Esophagus squamous epithelium (tissue), 5 donors: ENCODE data around the gene IGF1R. TPM values are rescaled to one million over a fixed set of nuclear protein-coding genes. Genes with fewer than 3 reads are reported as not detected.

Source experiments
- DNase-seq: peaks from one replicate; lab custom pipeline; 2025; lab: John Stamatoyannopoulos, UW
- H3K27ac ChIP-seq, 4 donors: fragments of 200-600 bp; sonication (generic); one replicate each; pipeline ENCODE4 v1.5.1; 2016 to 2019; ENCODE audit warnings: mild to moderate bottlenecking in 1 of 4
- H3K27me3 ChIP-seq, 4 donors: fragments of 200-600 bp; sonication (generic); 1 replicate in 3 of 4; 2 replicates in 1 of 4; pipeline versions ENCODE4 v1.5.1 to v1.6.0; 2017 to 2021; ENCODE audit warnings: antibody characterized with exemption in 1 of 4
- H3K36me3 ChIP-seq, 3 donors: fragments of 200-600 bp; sonication (generic); one replicate each; pipeline ENCODE4 v1.5.1; 2016 to 2019
- H3K4me1 ChIP-seq, 3 donors: fragments of 200-600 bp; sonication (generic); one replicate each; pipeline ENCODE4 v1.5.1; 2017 to 2019
- H3K4me3 ChIP-seq, 4 donors: fragments of 200-600 bp; sonication (generic); 1 replicate in 3 of 4; 2 replicates in 1 of 4; pipeline ENCODE4 v1.5.1; 2016 to 2019; ENCODE audit warnings: mild to moderate bottlenecking in 2 of 4, moderate library complexity in 1 of 4
- H3K9me3 ChIP-seq, 3 donors: fragments of 200-600 bp; sonication (generic); one replicate each; pipeline ENCODE4 v1.5.1; 2016 to 2019
- POLR2A ChIP-seq, 4 donors: fragments of 450-650 bp; IDR thresholded peaks; one replicate each; pipeline ENCODE4 v1.6.1; 2017; ENCODE audit warnings: antibody characterized with exemption in 4 of 4, mild to moderate bottlenecking in 4 of 4, moderate library complexity in 3 of 4
- WGBS, 2 donors: methylation state at CpG; one replicate each; pipeline ENCODE4 v1.1.5; 2018; 5-methylcytosine and 5-hydroxymethylcytosine counted together
- intact Hi-C: fragments of 100-400 bp; cut with DNase I; formaldehyde crosslinking; loops from one replicate; pipeline ENCODE4 v1.15.0; 2022
- total RNA-seq, 4 donors: library from RNA; depleted of rRNA; stranded (reverse); fragments of >200 nt; gene quantifications; one replicate each; pipeline ENCODE4 v1.1.0, GENCODE V29; 2016
- TF ChIP-seq, protein P1 (sequence below), 6 experiments: fragments of 450-650 bp in 4 of 6; fragments of 200-600 bp in 2 of 6; sonication (generic) in 2 of 6; IDR thresholded peaks; one replicate each; pipeline ENCODE4 v1.5.1; 2016 to 2019; ENCODE audit warnings: antibody characterized with exemption in 6 of 6, mild to moderate bottlenecking in 4 of 6, moderate library complexity in 4 of 6
- donor health status: DM: yes; HTN: yes; CAD: no.

Gene IGF1R
- total RNA-seq, 4 donors from 2014 or later, result 20.5 to 54.8 (median 40.4) TPM

DNA sequence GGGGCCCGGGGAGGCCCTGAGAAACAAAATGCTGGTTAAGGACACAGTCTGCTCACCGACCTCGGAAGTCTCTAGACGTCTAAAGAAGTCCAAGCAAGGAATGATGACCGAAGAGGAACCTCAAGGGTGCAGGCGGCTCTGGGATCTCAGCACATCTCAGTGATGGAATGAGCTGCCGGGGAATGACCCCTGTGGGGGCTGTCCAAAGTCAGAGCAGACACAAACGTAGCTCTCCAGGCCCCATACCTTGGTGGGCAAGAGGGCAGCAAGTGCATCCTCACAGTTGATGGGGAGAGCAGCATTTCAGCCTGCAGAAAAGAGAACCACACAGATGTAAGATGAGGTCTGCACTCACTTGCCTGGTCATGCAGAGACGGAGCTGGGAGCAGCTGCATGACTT, 129.1 kb downstream of the IGF1R start:
- peaks cover 7 to 74% (median 32%) of the 10 kb centered on the region in 3 donors for H3K4me1 ChIP-seq
- no peak for DNase-seq
- TF ChIP-seq, protein P1, sequence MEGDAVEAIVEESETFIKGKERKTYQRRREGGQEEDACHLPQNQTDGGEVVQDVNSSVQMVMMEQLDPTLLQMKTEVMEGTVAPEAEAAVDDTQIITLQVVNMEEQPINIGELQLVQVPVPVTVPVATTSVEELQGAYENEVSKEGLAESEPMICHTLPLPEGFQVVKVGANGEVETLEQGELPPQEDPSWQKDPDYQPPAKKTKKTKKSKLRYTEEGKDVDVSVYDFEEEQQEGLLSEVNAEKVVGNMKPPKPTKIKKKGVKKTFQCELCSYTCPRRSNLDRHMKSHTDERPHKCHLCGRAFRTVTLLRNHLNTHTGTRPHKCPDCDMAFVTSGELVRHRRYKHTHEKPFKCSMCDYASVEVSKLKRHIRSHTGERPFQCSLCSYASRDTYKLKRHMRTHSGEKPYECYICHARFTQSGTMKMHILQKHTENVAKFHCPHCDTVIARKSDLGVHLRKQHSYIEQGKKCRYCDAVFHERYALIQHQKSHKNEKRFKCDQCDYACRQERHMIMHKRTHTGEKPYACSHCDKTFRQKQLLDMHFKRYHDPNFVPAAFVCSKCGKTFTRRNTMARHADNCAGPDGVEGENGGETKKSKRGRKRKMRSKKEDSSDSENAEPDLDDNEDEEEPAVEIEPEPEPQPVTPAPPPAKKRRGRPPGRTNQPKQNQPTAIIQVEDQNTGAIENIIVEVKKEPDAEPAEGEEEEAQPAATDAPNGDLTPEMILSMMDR (IDR thresholded peaks at IDR 0.05), result no peak
- no peak for TF ChIP-seq POLR2A (IDR thresholded peaks at IDR 0.05)
- H3K27ac ChIP-seq, result peak overlapping the region in 3 of 4 donors; percentile 28 to 67 (median 32)
- no peaks in the 10 kb centered on the region for H3K36me3 ChIP-seq
- 72 to 77% methylated on average over 8 to 9 of the region's 9 CpGs for WGBS, 2 donors
- H3K9me3 ChIP-seq, result no peaks in the 10 kb centered on the region
- intact Hi-C loops, result loop anchor here (10.0 kb wide), 2 partner anchors 113 to 127 kb away; no protein-coding TSS in a partner anchor
- no peaks in the 10 kb centered on the region for H3K27me3 ChIP-seq
- no peak overlapping the region for H3K4me3 ChIP-seq

DNA sequence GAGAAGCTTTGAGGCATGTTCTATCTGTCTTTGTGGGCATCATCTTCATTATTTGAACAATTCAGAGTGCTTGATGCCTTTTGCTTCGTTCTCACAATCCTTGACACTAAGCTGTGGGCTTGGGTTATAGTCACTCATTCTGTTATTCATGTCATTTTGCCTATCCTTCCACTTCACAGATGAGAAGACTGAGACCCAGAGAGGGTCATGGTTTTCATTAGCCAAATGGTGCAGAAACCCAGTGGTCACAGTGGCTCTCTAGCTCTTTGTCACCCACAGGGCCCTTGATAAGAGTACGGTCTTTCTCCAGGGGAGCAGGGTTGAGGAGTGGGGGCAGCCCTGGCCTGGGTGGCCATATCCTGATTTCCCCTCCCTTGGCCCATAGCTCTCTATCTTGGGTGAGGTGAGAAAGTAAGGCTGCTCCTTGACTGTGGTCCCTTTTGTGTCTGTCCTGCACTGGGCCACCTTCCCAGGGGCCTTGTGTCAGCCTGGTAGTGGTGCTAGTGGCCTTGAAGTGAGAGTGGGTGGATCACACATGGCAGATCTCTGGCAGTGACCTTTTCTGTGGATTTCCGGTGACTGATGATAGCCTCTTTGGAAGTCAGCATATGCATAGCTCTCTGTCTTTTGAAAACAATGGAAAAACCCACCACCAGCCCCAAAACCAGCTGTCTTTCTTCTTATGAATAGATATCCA, 130.1 kb downstream of the IGF1R start:
- Histone ChIP-seq H3K27ac (no peak overlapping the region), H3K36me3 (no peaks in the 10 kb centered on the region), H3K4me1 (peaks cover 7 to 69% (median 32%) of the 10 kb centered on the region in 3 donors), H3K27me3 (no peaks in the 10 kb centered on the region), H3K9me3 (no peaks in the 10 kb centered on the region), H3K4me3 (no peak overlapping the region)
- WGBS, 2 donors, result 62 to 83% methylated on average over 2 of the region's 3 CpGs
- intact Hi-C loops, result loop anchor here (10.0 kb wide), 2 partner anchors 114 to 126 kb away; no protein-coding TSS in a partner anchor
- DNase-seq, result no peak
- TF ChIP-seq, protein P1 (IDR thresholded peaks at IDR 0.05), result no peak
- no peak for TF ChIP-seq POLR2A (IDR thresholded peaks at IDR 0.05)

DNA sequence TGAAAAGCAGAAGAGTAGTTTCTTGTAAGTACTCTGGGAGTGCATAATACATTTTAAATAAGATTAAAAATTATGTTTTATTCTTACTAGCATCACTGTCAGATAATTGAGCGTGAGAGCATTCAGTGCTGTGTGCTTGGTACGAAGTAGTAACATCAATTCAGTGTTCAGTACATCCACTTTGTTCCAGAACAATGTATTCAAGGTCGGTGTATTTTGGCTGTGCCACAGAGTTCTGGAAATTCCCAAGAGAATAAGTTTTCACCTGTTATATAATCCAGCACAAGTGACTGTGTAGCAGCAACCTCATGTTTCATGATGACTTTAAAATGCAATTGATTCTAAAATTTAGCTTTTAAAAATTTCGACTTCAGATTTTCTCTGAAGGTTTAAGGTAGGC, 130.6 kb downstream of the IGF1R start:
- Histone ChIP-seq H3K4me1 (peaks cover 7 to 63% (median 32%) of the 10 kb centered on the region in 3 donors), H3K4me3 (no peak overlapping the region), H3K27ac (peak overlapping the region in 2 of 4 donors; percentile 3 to 34), H3K36me3 (no peaks in the 10 kb centered on the region), H3K9me3 (no peaks in the 10 kb centered on the region), H3K27me3 (no peaks in the 10 kb centered on the region)
- intact Hi-C loops, result loop anchor here (10.0 kb wide), 2 partner anchors 114 to 126 kb away; no protein-coding TSS in a partner anchor
- WGBS, 2 donors, result 62 to 66% methylated on average over 4 of the region's 4 CpGs
- TF ChIP-seq POLR2A (IDR thresholded peaks at IDR 0.05), result no peak
- TF ChIP-seq, protein P1 (IDR thresholded peaks at IDR 0.05), result no peak
- DNase-seq, result no peak

DNA sequence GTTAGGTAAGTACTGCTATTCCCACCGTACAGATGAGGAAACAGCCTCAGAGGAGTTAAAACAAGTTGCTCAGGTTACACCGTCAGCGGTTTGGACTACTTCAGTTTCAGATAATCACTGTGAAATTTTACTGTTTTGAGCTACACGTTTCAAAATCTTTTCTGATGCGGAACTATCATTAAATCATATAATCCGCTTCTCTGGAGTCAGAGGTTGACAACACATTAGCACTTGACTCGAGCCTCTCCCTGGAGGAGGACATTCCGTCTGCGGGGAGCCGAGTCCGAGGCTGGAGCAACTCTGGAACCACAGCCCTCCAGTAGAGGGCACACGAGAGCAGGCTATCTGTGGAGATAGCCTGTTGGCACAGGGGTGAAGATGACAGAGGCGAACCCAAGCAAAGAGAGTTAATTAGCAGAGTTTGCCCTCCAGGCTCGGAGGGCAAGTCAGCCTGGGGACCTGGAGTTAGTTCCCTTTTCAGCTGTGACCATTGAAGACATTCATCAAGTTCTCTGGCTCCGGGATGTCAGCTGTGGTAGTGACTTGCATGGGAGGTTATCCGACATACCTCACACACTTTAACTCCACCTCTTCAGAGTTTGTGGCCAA, 131.2 kb downstream of the IGF1R start:
- H3K36me3 ChIP-seq, result no peaks in the 10 kb centered on the region
- intact Hi-C loops, result loop anchor here (10.0 kb wide), 3 partner anchors 65 to 125 kb away; no protein-coding TSS in a partner anchor
- H3K27ac ChIP-seq, result peak overlapping the region in 3 of 4 donors; percentile 3 to 34 (median 14)
- TF ChIP-seq, protein P1 (IDR thresholded peaks at IDR 0.05), result peak; percentile 63 to 94 (median 88)
- TF ChIP-seq POLR2A (IDR thresholded peaks at IDR 0.05), result no peak
- no peaks in the 10 kb centered on the region for H3K9me3 ChIP-seq
- DNase-seq, result no peak
- H3K4me1 ChIP-seq, result peaks cover 7 to 57% (median 32%) of the 10 kb centered on the region in 3 donors
- 14 to 16% methylated on average over 13 to 16 of the region's 16 CpGs for WGBS, 2 donors
- no peak overlapping the region for H3K4me3 ChIP-seq
- H3K27me3 ChIP-seq, result no peaks in the 10 kb centered on the region

DNA sequence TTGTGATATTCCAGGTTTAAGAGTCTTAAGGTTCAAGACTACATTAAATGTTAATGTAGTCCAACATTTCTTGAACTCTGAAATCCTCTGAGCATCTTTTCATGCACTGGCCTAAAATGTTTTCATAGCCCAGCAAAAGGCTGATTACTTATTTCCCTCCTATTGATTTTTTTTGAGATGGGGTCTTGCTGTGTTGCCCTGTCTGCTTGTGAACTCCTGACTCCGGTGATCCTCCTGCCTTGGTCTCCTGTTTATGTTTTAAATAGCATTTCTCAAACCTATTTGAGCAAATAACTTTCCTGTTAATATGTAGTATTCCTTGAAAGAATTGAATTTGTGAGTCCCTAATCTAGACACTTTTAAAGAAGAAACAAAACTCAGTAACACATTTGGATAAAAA, 133.5 kb downstream of the IGF1R start:
- TF ChIP-seq, protein P1 (IDR thresholded peaks at IDR 0.05), result no peak
- no peak for TF ChIP-seq POLR2A (IDR thresholded peaks at IDR 0.05)
- Histone ChIP-seq H3K4me1 (peaks cover under 1 to 51% (median 16%) of the 10 kb centered on the region in 3 donors), H3K9me3 (no peaks in the 10 kb centered on the region), H3K36me3 (no peaks in the 10 kb centered on the region), H3K27me3 (no peaks in the 10 kb centered on the region), H3K27ac (no peak overlapping the region), H3K4me3 (no peak overlapping the region)
- DNase-seq, result no peak
- 90 to 95% methylated on average over 1 of the region's 1 CpG for WGBS, 2 donors
- intact Hi-C loops, result loop anchor here (10.0 kb wide), 1 partner anchor 63 kb away; no protein-coding TSS in a partner anchor
